DMS153 (cell line): ENCODE results near the gene KIF6.
"Not testable (repeated sequence)": the region's sequence is repeated elsewhere in the genome, so short reads cannot be mapped to it uniquely, and the experiment has no call there.

Source experiments
- DNase-seq: peaks from one replicate; lab custom pipeline; 2025; lab: John Stamatoyannopoulos, UW

Gene KIF6

DNA sequence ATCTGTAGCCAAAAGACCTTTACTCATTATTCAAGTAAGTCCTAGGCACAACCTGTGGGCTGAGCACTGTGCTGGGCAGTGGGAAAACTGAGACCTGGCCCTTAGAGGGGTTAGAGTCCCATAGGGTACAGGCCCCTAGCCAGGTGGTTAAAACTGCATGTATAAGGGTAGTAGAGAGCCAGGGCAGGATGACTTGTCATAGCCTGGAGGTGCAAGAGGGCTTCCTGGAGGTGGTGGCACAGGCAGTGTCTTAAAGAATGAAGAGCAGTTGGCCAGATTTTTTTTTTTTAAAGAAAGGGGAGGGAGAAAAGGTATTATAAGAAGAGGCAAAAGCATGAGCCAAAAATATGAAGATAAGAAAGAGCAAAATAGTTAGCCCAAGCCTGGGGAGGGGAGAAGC, 226.2 kb downstream of the KIF6 start:
- no peak for DNase-seq

DNA sequence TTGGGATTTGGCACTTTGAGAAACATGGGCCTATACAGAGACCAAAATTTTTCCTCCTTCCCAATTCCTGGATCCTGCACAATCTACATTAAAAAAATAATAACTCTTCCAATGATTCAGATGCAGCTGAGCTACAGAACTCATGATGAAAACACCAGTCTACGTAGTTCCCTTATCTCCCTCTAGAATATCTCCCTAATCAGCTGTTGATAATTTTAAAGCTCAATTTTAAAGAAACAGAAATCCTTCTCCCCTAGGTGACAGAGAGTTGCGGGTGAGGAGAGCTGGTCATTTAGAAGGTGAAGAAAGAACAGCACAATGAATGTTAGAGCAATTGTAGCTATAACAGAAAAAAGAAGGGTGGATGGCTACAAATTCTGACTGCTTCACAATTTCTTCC, 227.1 kb downstream of the KIF6 start:
- DNase-seq: no peak

DNA sequence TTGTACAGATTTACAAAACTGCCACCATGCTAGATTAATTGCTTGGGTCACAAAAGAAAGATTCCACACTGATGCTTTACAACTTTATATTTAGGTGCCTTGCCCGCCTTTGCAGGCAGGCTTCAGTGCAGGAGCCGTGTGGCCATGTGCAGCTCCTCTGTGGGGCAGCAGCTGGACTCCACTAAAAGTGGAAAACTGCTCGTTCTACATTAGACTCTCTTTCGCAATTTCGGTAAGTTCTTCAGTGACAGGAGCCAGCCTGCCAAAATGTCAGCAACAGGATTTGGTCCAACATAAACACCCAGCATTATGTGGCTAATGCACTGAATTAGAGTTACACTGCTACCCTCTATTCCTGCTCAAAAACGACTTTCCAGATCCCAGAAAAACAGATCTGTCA, 228.3 kb downstream of the KIF6 start:
- no peak for DNase-seq

DNA sequence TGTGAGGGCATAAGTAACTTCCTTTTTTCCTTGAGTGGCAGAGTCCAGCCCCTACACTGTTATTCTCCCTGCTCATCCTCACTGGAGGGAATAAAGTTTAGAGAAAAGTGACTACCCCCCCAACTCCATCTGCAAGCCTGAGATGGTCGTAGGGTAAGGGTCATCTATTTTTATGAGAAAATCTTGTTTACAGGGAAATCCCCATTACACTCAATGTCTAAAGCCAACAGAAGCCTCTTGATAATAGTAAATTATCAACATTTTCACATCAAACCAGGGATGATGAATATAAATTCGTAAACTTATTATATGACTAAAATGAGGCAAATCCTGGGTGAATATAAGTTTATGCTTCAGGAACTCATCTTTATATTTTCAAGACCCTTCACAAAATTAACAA, 228.8 kb downstream of the KIF6 start:
- DNase-seq: no peak

DNA sequence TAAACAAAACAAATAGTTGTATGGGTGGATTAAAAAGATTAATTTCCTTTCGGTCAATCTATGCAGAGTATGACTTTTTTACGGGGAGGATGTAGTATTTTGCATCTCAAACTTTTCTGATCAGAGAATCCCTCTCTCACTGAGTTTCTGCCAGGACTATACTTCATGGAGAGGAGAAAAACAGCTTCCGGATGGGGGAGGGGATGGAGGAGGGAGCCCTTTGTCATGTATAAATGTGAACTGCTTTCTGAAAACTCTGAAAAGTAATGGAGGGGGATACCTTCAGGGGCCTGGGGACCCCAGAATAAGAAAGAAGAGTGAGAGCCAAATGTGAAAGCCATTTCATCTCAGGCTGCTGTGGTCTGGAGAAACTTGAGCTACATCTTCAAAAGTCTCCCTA, 229.6 kb downstream of the KIF6 start:
- DNase-seq: no peak

DNA sequence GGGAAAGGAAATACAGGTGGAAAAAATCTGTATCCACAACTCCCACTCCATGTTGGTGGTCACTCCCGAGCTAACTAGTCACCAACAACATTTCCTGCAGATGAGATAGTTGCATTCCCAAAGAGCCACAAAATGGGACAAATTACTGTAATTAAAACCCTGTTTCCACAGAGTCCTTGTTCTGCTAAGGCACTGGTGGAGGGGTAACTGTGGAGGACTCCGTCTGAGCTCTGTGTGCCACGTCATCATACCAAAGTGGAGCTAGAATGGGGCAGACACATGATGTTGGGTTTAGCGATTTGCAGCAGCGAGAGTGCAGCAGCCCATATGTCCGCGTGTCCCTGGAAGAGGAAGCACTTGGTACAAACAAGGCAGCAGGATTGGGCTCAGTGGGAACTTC, 230.2 kb downstream of the KIF6 start:
- DNase-seq: no peak

DNA sequence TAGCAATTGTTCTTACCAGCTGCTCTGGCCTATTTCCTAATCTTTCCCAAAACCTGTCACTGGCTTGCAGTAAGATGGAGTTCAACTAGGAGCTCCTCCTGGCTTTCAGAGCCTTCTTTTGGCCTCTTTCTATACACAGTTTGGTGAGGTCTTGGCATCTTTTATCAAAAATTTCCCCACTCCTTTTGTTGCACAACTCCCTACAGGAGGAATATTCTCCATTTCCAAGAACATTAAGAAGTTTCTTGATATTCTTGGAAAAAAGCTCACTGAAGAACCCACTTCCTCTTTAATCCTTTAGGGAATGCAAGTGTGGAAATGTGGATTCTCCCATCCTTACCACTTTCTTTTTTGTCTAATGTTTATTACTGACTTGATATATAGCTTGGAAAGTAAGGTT, 231.4 kb downstream of the KIF6 start:
- DNase-seq: no peak

DNA sequence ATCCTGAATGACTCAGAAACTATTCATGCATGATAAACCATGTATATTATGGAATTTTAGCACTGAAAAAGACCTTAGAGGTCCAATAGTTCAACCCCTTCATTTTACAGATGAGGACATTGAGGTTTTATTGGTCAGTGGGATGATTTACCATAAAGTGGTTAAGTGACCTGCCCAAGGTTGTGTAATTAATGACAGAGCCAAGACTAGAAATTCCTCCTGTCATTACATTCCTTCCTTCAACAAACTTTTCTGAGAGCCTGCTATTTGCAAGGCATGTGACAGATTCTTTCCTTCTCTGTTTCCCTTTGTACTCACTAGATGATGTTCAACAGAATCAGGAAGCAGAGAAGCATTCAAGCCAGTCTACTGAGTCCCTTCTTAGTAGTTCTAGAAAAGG, 232.0 kb downstream of the KIF6 start:
- no peak for DNase-seq

DNA sequence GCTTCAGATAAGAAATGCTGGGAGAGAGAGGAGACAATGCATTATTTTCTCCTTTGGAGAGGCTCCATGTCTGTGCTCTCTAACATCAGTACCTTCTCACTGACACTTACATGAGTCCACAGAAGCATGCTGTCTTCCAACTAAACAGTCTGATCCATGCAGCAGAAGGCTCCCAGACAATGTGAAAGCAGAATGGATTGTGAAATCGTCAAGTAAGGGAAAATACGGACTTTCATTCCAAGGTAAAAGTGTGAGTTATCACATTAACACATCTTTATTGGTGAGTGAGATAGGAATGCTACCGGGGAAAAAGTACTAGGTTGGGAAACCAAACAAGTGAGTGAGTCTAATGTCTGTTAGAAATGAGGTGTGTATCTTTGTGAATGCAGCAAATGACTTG, 235.1 kb downstream of the KIF6 start:
- DNase-seq: no peak

DNA sequence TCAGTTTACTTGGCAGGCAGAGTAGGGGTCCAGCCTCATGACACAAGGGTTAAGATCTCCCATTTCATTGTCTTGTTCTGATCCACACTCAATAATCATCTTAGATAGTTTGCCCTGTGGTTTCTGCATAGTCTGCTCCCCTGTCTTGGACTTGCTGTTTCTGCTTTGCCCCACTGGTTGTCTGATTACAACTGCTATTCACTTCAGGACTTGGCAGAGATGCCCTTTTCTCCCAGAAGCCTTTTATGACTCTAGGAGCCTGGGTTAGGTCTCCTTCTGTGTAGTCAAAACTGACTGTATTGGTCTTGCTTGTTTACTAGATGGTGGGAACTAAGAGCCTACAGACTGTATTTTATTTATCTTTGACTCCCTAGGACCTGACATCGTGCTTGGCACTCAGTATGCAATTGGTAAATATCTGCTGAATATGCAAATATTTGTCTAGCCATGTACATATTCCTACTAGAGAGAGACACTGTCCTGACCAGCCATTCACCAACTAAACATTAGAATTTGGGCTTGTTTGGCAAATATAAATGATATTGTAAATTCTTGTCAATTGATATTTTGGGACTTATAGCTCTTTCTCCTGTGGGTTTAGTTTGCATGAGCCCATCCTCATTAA, 236.8 kb downstream of the KIF6 start:
- DNase-seq: no peak

DNA sequence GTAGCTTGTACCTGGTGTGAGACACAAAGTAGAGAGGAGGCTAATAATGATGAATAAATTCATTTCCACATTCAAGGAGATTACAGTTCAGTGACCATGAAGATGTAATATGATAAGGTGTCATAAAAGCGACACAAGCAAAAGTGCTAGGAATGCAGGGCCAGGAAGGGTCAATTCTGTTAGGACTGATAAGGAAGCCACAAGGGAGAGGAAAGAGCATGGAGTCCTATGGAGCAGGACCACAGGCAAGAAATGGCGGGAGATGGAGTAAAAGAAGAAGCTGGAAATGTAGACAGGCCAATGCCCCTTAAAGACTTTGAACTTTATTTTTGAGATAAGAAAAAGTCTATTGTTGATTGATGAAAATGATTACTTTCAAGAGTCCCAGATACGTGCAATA, 240.9 kb downstream of the KIF6 start:
- no peak for DNase-seq

DNA sequence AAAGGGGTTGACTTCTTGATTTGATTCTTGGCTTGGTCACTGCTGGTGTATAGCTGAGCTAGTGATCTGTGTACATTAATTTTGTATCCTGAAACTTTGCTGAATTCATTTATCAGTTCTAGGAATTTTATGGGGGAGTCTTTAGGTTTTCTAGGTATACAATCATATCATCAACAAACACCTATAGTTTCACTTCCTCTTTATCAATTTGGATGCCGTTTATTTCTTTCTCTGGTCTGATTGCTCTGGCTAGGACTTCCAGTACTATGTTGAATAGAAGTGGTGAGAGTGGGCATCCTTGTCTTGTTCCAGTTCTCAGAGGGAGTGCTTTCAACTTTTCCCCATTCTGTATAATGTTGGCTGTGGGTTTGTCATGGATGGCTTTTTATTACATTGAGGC, 245.4 kb downstream of the KIF6 start:
- DNase-seq: not testable (repeated sequence)

DNA sequence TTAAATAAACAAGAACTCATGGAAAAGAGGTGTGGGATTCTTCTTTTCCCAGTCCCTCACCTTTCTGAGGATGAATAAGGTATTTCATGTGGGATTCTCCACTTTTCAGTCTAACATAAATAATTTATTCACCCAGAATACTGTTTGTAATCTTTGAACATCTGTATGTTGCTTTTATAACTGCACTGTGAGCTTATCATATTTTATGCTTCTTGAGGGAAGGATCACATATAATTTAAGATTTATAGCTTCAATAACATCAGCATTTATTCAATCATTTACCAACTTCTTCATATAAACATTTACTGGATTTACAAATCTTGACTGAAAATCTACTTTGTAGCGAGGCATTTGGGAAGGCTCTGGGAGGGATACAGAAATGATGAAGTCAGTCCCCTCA, 248.5 kb downstream of the KIF6 start:
- DNase-seq: no peak

DNA sequence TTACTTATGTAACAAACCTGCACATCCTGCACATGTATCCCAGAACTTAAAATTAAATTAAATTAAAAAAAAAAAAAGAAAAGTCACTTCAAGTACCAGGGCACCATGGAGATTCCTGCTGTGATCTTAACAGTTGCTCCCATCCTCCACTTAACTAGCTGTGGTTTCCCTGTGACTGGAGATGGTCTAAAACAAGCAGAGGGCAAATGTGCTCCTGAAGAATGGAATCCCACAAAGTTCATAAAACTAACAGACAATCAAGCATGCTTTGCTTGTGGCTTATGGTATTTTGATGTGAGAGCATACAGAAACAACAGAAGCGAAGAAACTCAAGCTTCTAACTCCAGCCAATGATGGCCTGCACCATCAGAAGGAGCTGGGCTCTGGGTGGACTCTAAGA, 249.1 kb downstream of the KIF6 start:
- DNase-seq: no peak

DNA sequence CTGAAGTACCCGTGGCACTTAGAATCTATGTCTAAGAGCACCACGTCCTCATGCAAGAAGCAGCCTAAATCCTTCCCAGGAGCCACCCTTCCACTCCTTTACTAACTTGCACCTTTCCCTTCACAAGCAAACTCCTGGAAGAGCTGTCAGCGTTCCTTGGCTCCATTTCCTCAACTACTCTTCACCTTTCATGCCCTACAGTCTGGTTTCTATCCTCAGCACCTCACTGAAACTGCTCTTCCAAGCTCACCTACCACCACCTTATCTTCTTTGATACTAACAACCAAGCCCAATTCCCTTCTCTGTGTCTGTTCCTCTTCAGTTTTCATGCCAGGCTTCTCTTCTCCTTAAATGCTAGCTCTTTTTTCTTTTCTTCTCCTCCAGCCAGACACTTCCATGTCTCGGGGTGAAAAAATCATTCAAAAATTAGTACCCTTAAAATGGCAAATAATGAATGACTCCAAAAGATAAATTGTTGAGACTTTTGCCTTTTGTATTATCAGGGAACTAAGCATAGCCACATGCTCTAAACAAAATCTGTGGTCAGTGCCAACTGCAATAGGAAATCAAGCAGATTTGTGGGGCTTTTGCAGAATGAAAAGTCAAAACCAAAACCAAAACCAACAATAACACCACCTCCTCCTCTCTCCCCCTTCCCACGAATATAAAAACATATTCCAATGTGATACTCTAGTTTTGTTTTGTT, 253.1 kb downstream of the KIF6 start:
- no peak for DNase-seq

DNA sequence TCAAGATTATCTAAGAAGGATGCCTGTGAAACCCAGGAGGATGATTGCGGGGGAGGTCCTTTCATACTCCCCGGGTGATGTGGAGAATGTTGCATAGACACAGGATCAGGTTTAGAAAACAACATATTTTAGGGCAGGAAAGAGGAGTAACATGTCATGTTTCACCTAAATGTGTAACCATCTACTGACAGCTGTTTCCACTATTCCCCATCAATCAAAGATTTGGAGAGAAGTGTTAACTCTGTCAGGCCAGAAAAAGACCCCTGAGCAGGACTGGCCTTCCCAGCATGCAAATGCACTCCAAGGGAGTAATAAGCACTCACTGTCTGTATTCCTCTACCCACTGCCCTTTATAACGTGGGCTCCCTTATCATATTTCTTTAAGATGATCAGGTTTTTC, 254.7 kb downstream of the KIF6 start:
- DNase-seq: no peak

DNA sequence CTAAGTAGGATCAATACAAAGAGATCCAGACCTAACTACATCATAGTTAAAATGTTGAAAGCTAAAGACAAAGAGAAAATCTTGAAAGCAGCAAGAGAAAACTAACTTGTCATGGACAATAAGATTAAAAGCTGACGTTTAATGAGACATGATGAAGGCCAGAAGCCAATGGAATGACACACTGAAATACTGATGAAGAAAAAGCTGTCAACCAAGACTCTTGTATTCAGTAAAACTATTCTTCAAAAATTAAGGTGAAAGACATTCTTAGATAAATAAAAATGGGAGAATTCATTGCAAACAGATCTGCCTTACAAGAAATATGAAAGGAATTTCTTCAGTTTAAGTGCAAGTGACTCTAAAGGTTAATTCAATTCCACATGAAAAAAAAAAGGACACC, 256.8 kb downstream of the KIF6 start:
- no peak for DNase-seq

DNA sequence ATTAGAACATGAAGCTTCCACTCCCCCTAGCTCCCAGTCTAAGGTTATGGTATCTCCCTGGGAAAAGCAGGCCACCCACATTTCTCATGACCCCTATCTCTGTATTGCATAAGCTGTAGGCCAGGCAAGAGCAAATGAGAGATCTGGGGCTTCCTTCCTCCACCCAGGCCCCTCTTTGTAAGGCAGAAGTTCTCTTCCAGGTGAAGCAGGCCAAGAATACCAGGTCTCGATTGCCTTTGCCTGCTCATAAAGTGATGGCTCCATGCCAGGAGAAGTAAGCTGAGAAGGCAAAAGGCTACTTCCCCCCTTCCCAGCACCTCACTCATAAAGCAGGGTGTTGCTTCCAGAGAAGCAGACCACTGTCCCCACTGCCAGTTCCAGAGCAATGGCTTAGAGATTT, 258.6 kb downstream of the KIF6 start:
- no peak for DNase-seq

DNA sequence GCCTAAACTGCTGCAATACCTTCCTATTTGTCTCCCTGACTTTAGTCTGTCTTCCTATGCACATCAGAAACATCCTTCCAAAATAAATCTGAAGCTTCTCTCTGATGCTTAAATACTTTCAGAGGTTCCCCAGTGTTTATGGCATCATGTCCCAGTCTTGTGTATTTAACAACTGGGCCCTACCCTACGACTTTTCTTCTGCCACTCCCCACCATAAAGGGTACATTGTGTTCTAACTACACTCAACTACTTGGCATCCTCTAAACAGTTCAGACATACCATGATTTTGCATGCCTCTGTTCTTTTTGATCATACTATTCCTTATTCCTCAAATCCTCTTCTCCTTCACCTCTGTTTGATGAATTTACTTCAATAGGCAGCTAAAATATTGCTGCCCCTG, 259.7 kb downstream of the KIF6 start:
- no peak for DNase-seq

DNA sequence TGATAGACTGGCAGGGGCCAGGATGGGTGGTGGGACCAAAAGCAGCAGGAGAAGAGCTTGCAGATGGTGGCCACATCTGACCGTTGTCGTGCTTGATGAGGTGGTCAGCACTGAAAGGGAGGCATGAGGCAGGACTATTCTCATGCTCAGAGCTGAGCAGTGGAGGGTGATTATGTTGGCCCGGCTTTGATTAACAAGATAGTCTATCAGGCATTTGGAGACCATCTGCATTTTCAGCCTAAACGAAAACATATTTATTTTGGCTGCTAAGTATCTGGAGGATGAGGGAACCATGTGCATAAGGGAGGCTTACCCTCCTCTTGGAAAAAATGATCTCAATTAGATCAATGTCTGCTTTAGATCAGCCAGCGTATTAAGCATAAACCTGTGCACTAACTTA, 261.1 kb downstream of the KIF6 start:
- DNase-seq: no peak

DNA sequence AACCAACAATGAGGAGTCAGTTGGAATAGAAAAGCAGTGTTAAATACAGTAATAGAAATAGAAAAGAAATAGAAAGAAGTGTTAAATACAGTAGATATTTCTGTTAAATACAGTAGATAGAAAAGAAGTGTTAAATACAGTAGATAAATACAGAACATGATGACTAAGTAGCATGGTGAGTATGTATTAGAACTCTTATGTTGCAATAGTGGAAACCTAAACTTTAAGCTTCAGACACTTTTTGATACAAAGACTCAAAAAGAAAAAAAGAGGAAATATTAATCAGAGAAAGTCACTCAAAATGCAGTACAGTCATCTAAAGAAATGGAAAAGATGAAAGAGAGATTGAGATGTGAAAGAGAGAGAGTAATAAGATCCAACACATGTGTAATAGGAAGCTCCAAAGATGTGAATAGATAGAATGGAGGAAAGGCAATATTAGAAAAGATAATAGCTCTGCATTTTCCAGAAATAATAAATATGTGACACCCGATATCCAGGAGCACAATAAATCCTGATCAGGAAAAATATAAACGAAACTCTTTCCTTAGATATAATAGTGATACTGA, 271.2 kb downstream of the KIF6 start:
- DNase-seq: no peak

DNA sequence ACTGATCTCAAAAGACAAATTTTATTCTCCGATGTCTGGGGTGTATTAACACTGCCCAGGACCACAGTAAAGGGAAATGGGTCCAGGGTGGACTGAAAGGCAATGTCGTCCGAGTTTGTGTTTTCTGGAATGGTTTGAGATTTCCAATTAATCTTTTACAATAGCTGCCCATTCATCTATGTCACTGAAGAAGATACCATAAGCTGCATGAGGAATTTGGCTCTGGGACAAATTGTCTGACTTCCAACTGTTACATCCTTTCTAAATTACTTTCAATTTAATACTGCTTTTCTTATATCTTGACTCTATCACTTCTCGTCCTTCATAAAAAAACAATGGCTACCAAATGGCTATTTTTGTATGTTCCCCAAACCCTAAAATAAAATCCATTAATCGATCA, 272.0 kb downstream of the KIF6 start:
- DNase-seq: no peak

DNA sequence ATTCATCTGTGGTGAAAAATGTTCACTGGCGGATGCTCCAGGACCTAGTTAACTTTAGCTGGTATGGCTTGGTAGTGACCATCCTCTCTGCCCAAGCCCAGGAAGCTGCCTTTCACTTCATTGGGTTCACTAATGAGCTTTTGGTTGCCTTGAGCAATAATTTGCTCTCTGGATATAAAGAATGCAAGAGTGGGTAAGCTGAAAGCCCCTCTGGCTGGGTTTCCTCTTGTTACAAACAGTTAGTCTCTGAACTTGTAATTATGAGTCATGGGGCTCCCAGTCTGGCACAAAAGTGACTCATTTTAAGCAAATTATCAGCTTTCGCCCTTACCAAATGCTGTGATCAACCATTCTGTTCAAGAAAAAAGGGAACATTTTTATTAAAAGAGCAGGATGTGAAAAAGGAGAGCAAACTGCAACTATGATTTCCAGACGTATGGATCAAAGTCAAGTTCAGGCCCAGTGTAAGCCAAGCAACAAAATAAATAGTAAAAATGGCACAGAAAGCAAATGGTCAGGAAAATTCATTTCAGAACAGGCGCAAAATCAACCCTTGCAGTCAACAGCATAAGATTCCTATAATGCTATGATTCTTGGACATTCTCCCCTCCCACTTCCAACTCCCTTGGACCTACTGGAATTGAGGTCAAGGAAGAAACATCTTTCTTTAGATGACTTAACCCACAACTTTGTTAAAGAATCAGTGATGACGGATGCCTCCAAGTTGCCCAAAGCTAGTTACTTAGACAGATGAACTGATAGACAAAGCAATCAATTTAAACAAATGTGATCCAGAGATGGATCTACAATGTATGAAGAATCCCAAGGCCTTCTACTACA, 272.7 kb downstream of the KIF6 start:
- no peak for DNase-seq
